Measurements from ENCODE around the gene C1QTNF4. TPM values are rescaled to one million over a fixed set of nuclear protein-coding genes. Genes with fewer than 3 reads are reported as not detected.

C1QTNF4 gene
- polyA plus RNA-seq, 3 donors, result 0.84 TPM; not detected in 2

DNA sequence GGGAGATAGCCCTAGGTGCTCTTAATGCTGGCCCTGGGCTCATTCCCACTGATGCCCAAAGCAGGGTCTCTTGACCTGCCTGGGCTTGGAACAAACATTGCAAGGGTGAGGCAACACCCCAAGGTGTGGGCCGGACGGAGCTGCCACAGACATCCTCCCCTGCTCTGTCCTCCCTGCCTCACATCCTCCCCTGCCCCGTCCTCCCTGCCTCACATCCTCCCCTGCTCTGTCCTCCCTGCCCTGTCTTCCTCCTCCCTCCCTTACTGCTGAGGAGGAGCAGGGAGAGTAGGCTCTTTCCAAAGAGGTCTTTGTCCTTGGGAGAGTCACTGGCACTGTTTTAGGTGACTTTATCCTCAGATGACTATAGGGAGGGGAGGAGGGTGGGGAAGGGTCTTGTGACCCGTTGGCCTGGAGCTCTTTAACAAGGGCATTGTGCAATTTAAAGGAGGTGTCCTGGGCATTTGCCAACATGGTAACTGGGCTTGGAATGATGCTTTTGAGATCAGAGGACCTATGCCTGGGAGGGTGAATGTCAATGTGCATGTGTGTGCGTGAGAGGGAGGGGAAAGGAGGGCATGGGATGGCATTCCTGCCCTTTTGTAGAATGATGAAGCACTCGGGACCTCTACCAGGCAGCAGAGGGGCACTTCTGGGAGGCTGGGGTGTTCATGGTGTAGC, 7.0 kb downstream of the C1QTNF4 start:
- intact Hi-C loops (cut with micrococcal nuclease), result no loop called here
- peaks cover 15% of the 10 kb centered on the region for H3K79me2 ChIP-seq (ENCODE audit: insufficient read depth, low read length)
- no peaks in the 10 kb centered on the region for H3K27me3 ChIP-seq (ENCODE audit: control insufficient read depth in 2 of 2, insufficient read depth in 2 of 2, low read length in 2 of 2)
- peak overlapping the region; percentile 63 for H3K4me2 ChIP-seq (replicated peaks; ENCODE audit: extremely low read depth, low read length, poor library complexity, severe bottlenecking)
- no peak overlapping the region for H3K4me3 ChIP-seq (replicated peaks in 1 of 3; ENCODE audit: low read depth in 2 of 3, low read length in 3 of 3)
- peaks cover 26 to 31% of the 10 kb centered on the region in 2 donors for H3K36me3 ChIP-seq (replicated peaks in 1 of 2; ENCODE audit: control insufficient read depth in 1 of 2, insufficient read depth in 2 of 2, low read length in 2 of 2)
- DNase-seq, result no peak
- H3K27ac Mint-ChIP-seq, result peak overlapping the region in 5 of 7 donors; percentile 40 to 86 (median 82)
- H3K9me3 ChIP-seq (replicated peaks in 1 of 2; ENCODE audit: control insufficient read depth in 1 of 2, insufficient read depth in 1 of 2, low read length in 2 of 2), result no peaks in the 10 kb centered on the region
- WGBS (ENCODE audit: insufficient coverage), result 38% methylated on average over 3 of the region's 6 CpGs
- H3K4me1 ChIP-seq (ENCODE audit: control insufficient read depth in 1 of 2, insufficient read depth in 2 of 2, low read length in 2 of 2), result peaks cover 21 to 29% of the 10 kb centered on the region in 2 donors
- peak overlapping the region; percentile 84 for H2AFZ ChIP-seq (ENCODE audit: insufficient read depth, low read depth, low read length, poor library complexity, severe bottlenecking)
- peaks cover 23 to 40% of the 10 kb centered on the region in 2 donors for H3K36me3 Mint-ChIP-seq
- no peaks in the 10 kb centered on the region for H3K9me3 Mint-ChIP-seq
- peaks cover 0 to 4% (median 3%) of the 10 kb centered on the region in 3 donors for H3K27me3 Mint-ChIP-seq (ENCODE audit: low read depth in 3 of 3)
- TF ChIP-seq, protein P1, sequence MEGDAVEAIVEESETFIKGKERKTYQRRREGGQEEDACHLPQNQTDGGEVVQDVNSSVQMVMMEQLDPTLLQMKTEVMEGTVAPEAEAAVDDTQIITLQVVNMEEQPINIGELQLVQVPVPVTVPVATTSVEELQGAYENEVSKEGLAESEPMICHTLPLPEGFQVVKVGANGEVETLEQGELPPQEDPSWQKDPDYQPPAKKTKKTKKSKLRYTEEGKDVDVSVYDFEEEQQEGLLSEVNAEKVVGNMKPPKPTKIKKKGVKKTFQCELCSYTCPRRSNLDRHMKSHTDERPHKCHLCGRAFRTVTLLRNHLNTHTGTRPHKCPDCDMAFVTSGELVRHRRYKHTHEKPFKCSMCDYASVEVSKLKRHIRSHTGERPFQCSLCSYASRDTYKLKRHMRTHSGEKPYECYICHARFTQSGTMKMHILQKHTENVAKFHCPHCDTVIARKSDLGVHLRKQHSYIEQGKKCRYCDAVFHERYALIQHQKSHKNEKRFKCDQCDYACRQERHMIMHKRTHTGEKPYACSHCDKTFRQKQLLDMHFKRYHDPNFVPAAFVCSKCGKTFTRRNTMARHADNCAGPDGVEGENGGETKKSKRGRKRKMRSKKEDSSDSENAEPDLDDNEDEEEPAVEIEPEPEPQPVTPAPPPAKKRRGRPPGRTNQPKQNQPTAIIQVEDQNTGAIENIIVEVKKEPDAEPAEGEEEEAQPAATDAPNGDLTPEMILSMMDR (IDR thresholded peaks at IDR 0.05), result no peak
- H4K20me1 ChIP-seq (ENCODE audit: insufficient read depth, low read length), result no peaks in the 10 kb centered on the region
- no peak overlapping the region for H3K4me3 Mint-ChIP-seq
- peak overlapping the region; percentile 43 for H3K9ac ChIP-seq (ENCODE audit: insufficient read depth, low read length, poor library complexity, severe bottlenecking)
- H3K27ac ChIP-seq (ENCODE audit: low read depth in 1 of 2, low read length in 2 of 2), result peak overlapping the region; percentile 17 to 68
- H3K4me1 Mint-ChIP-seq, result peaks cover 30% of the 10 kb centered on the region

DNA sequence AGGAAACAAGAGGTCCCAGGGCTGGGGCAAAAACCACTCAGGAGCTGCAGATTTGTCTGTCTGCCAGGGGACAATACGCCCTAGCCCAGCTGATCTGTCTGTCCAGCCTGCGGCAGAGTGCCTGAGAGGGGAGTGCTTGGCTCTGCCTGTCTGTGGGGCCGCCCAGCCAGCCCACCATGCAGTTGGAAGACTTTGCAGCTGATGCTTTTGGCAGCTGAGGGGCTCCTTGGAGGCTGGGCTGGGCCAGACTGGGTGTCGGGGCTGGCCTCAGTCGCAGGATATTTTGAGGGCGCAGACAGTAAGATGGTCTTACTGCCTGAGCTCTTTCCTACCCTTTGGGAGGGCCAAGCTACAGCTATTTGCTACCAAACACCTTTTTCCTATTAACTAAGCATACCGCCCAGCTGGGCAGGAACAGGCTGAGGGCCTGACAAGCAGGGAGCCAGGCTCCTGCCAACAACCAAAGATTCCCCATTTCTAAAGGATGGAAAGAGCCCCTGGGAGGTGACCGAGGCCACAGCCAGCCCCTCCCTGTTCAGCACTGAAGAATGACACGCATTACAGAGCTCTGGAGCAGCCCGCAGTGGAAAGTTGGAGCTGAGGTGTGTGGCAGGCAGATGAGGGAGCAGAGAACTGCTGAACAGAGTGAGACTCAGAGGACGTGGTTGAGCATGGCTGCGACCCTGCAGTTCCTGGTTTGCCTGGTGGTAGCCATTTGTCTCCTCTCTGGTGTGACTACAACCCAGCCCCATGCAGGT, 7.9 kb downstream of the C1QTNF4 start, which contains the start of gene FAM180B:
FAM180B (plus strand) TSS at position 581 of the 758 bp plus-strand sequence; CDS start at position 672, 91 bp downstream.
- H3K4me1 Mint-ChIP-seq, result peaks cover 21% of the 10 kb centered on the region
- Histone ChIP-seq H3K4me1 (ENCODE audit: control insufficient read depth in 1 of 2, insufficient read depth in 2 of 2, low read length in 2 of 2) (peaks cover 15 to 20% of the 10 kb centered on the region in 2 donors), H3K4me2 (replicated peaks; ENCODE audit: extremely low read depth, low read length, poor library complexity, severe bottlenecking) (no peak within 1 kb of the TSS), H4K20me1 (ENCODE audit: insufficient read depth, low read length) (no peaks in the 10 kb centered on the region), H3K79me2 (ENCODE audit: insufficient read depth, low read length) (peaks cover 15% of the 10 kb centered on the region), H3K36me3 (replicated peaks in 1 of 2; ENCODE audit: control insufficient read depth in 1 of 2, insufficient read depth in 2 of 2, low read length in 2 of 2) (peaks cover 35 to 40% of the 10 kb centered on the region in 2 donors), H3K9me3 (replicated peaks in 1 of 2; ENCODE audit: control insufficient read depth in 1 of 2, insufficient read depth in 1 of 2, low read length in 2 of 2) (no peaks in the 10 kb centered on the region), H3K27me3 (ENCODE audit: control insufficient read depth in 2 of 2, insufficient read depth in 2 of 2, low read length in 2 of 2) (no peaks in the 10 kb centered on the region), H3K27ac (ENCODE audit: low read depth in 1 of 2, low read length in 2 of 2) (peak within 1 kb of the TSS; percentile 17 to 68), H2AFZ (ENCODE audit: insufficient read depth, low read depth, low read length, poor library complexity, severe bottlenecking) (peak within 1 kb of the TSS; percentile 84), H3K4me3 (replicated peaks in 1 of 3; ENCODE audit: low read depth in 2 of 3, low read length in 3 of 3) (no peak within 1 kb of the TSS), H3K9ac (ENCODE audit: insufficient read depth, low read length, poor library complexity, severe bottlenecking) (peak within 1 kb of the TSS; percentile 43)
- H3K4me3 Mint-ChIP-seq, result no peak within 1 kb of the TSS
- DNase-seq, result no peak
- H3K27ac Mint-ChIP-seq, result peak within 1 kb of the TSS in 5 of 7 donors; percentile 40 to 86 (median 82)
- H3K9me3 Mint-ChIP-seq, result no peaks in the 10 kb centered on the region
- TF ChIP-seq, protein P1 (IDR thresholded peaks at IDR 0.05), result no peak
- peaks cover 0 to 3% (median 0%) of the 10 kb centered on the region in 3 donors for H3K27me3 Mint-ChIP-seq (ENCODE audit: low read depth in 3 of 3)
- H3K36me3 Mint-ChIP-seq, result peaks cover 32 to 49% of the 10 kb centered on the region in 2 donors
- WGBS (ENCODE audit: insufficient coverage), result 90% methylated on average over 11 of the region's 12 CpGs
- intact Hi-C loops (cut with micrococcal nuclease), result no loop called here

Data from CD14-positive monocyte (primary cell).